Thoracic aorta (tissue), 2 donors: Measurements from ENCODE around the gene SEC14L5. TPM values are rescaled to one million over a fixed set of nuclear protein-coding genes. Genes with fewer than 3 reads are reported as not detected.

Source experiments
- ATAC-seq: fragments of 150-250 bp; one replicate; pipeline ENCODE4 v1.8.0; 2017; ENCODE audit warnings: low read depth; ENCODE audit not compliant: insufficient number of reproducible peaks, low FRiP score
- DNase-seq: peaks from one replicate; pipeline ENCODE4 v3.0.0-alpha.2; 2020; ENCODE audit warnings: low spot score
- H3K27ac ChIP-seq, 2 donors: fragments of 200-600 bp; sonication (generic); 1 replicate in 1 of 2; 2 replicates in 1 of 2; pipeline ENCODE4 v1.5.1; 2016; ENCODE audit warnings: mild to moderate bottlenecking in 2 of 2, moderate library complexity in 2 of 2
- H3K27me3 ChIP-seq: fragments of 200-600 bp; sonication (generic); replicated peaks from 2 replicates; pipeline ENCODE4 v1.6.0; 2016; ENCODE audit warnings: mild to moderate bottlenecking; ENCODE audit not compliant: insufficient read depth
- H3K36me3 ChIP-seq: fragments of 200-600 bp; sonication (generic); one replicate; pipeline ENCODE4 v1.5.1; 2016
- H3K4me1 ChIP-seq, 2 donors: fragments of 200-600 bp; sonication (generic); 1 replicate in 1 of 2; 2 replicates in 1 of 2; pipeline versions ENCODE4 v1.5.1 to v1.6.0; 2016; ENCODE audit warnings: low read depth in 2 of 2, mild to moderate bottlenecking in 1 of 2; ENCODE audit not compliant: control insufficient read depth in 1 of 2
- H3K4me3 ChIP-seq: fragments of 200-600 bp; sonication (generic); 2 replicates; pipeline ENCODE4 v1.5.1; 2016; ENCODE audit warnings: mild to moderate bottlenecking
- H3K9me3 ChIP-seq: fragments of 200-600 bp; sonication (generic); 2 replicates; pipeline ENCODE4 v1.5.1; 2016
- total RNA-seq, 2 donors: library from RNA; depleted of rRNA; stranded (reverse); fragments of >200 nt; gene quantifications; one replicate each; pipeline versions ENCODE4 v1.1.0 to v1.2.3, GENCODE V29; 2016
- TF ChIP-seq, protein P1 (sequence below): fragments of 200-600 bp; sonication (generic); IDR thresholded peaks from one replicate; pipeline ENCODE4 v1.5.1; 2019; ENCODE audit warnings: antibody characterized with exemption

Gene SEC14L5
- total RNA-seq, 2 donors from 2014 or later = 0.92 to 4.6 TPM

DNA sequence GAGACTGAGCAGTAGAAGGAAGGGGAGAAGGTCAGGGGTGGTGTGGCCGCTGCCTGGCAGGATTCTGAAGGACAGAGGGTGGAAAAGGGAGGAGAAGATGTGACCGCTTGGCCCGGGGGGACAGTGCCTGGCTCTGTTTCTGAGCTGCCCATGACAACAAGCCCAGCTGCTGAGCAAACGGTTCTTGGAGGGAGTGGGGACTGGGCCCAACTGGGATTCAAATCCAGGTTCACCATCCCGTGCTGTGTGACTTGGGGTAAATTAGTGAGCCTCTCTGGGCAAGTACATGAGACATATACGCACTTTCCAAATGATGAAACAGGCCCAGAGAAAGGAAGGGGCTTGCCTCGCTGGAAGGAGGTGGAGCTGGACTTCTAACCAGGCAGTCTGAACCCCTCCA, 23.3 kb downstream of the SEC14L5 start:
- Histone ChIP-seq H3K36me3 (no peaks in the 10 kb centered on the region), H3K27ac (no peak overlapping the region)
- DNase-seq = no peak

GRCh38 chr16:4982056-4982867, 24.1 kb downstream of the SEC14L5 start:
- DNase-seq (no peak), ATAC-seq (no peak)
- no peaks in the 10 kb centered on the region for H3K27me3 ChIP-seq
- H3K9me3 ChIP-seq = peaks cover 3% of the 10 kb centered on the region
- H3K4me1 ChIP-seq = peaks cover 0 to 4% of the 10 kb centered on the region in 2 donors
- H3K27ac ChIP-seq = no peak overlapping the region
- H3K36me3 ChIP-seq = no peaks in the 10 kb centered on the region
- H3K4me3 ChIP-seq = no peak overlapping the region
- TF ChIP-seq, protein P1, sequence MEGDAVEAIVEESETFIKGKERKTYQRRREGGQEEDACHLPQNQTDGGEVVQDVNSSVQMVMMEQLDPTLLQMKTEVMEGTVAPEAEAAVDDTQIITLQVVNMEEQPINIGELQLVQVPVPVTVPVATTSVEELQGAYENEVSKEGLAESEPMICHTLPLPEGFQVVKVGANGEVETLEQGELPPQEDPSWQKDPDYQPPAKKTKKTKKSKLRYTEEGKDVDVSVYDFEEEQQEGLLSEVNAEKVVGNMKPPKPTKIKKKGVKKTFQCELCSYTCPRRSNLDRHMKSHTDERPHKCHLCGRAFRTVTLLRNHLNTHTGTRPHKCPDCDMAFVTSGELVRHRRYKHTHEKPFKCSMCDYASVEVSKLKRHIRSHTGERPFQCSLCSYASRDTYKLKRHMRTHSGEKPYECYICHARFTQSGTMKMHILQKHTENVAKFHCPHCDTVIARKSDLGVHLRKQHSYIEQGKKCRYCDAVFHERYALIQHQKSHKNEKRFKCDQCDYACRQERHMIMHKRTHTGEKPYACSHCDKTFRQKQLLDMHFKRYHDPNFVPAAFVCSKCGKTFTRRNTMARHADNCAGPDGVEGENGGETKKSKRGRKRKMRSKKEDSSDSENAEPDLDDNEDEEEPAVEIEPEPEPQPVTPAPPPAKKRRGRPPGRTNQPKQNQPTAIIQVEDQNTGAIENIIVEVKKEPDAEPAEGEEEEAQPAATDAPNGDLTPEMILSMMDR = no peak

More for the DNA sequence above, 23.3 kb downstream of the SEC14L5 start:
- H3K4me3 ChIP-seq = no peak overlapping the region
- peaks cover 0 to 4% of the 10 kb centered on the region in 2 donors for H3K4me1 ChIP-seq
- H3K27me3 ChIP-seq = no peaks in the 10 kb centered on the region
- ATAC-seq = no peak
- H3K9me3 ChIP-seq = peaks cover 3% of the 10 kb centered on the region
- TF ChIP-seq, protein P1 = no peak

DNA sequence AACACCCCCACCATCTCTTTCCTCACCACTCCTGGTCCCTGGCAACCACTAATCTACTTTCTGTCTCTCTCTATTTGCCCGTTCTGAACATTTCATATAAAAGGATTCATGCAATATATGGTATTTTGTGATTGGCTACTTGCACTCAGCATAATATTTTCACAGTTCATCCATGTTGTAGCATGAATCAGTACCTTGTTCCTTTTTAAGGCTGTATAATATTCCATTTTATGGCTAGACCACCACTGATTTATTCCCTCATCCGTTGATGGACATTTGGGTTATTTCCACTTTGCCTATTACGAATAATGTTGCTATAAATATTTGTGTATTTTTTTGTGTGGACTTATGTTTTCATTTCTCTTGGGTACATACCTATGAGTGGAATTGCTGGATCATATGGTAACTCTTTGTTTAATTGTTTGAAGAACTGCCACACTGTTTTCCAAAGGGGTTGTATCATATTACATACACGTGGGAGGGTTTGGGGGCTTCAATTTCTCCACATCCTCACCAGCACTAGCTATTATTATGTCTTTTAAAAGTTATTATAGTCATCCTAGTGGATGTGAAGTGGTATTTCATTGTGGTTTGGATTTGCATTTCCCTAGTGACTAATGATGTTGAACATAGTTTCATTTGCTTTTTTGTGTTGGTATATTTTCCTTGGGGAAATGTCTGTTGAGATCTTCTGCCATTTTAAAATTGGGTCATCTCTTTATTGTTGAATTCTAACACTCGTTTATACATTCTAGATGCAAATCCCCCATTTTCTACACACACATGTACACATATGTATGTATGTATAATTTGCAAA, 26.3 kb downstream of the SEC14L5 start:
- Histone ChIP-seq H3K9me3 (peaks cover 3% of the 10 kb centered on the region), H3K36me3 (no peaks in the 10 kb centered on the region), H3K4me3 (no peak overlapping the region), H3K4me1 (peaks cover 0 to 4% of the 10 kb centered on the region in 2 donors), H3K27ac (no peak overlapping the region), H3K27me3 (peaks cover 12% of the 10 kb centered on the region)
- ATAC-seq (no peak), DNase-seq (no peak)
- TF ChIP-seq, protein P1 = no peak

GRCh38 chr16:4987250-4987579, 29.1 kb downstream of the SEC14L5 start:
- Histone ChIP-seq H3K27me3 (peaks cover 16% of the 10 kb centered on the region), H3K27ac (no peak overlapping the region), H3K4me3 (no peak overlapping the region), H3K4me1 (peaks cover 0 to 2% of the 10 kb centered on the region in 2 donors), H3K9me3 (peaks cover 3% of the 10 kb centered on the region), H3K36me3 (no peaks in the 10 kb centered on the region)
- ATAC-seq (no peak), DNase-seq (no peak)
- TF ChIP-seq, protein P1 = no peak
